HEK293T (cell line): ENCODE results near the gene RFC4.

Source experiments
- CTCF ChIA-PET: fragments of 350-600 bp; formaldehyde crosslinking; extraction: SDS; loops from one replicate; lab custom pipeline; 2021; ENCODE audit warnings: antibody characterized with exemption, inconsistent platforms; lab: Yijun Ruan, JAX
- POLR2A ChIA-PET: fragments of 350-600 bp; formaldehyde crosslinking; extraction: SDS; loops from one replicate; lab custom pipeline; 2020; ENCODE audit warnings: antibody characterized with exemption, inconsistent platforms; lab: Yijun Ruan, JAX
- DNase-seq: peaks from one replicate; pipeline ENCODE4 v3.0.0; 2012; ENCODE audit warnings: mixed read lengths; ENCODE audit errors: extremely low spot score
- ARNT ChIP-seq: fragments of 450-650 bp; IDR thresholded peaks from 2 replicates; pipeline ENCODE4 v1.6.1; 2017; ENCODE audit warnings: mild to moderate bottlenecking
- BHLHE40 ChIP-seq: fragments of 450-650 bp; IDR thresholded peaks from 2 replicates; pipeline ENCODE4 v1.6.1; 2016; ENCODE audit warnings: mild to moderate bottlenecking, moderate library complexity, borderline replicate concordance
- CTBP1 ChIP-seq: fragments of 450-650 bp; IDR thresholded peaks from 2 replicates; pipeline ENCODE4 v1.6.1; 2016; ENCODE audit warnings: borderline replicate concordance
- ELF4 ChIP-seq: fragments of 450-650 bp; IDR thresholded peaks from 2 replicates; pipeline ENCODE4 v1.6.1; 2017; ENCODE audit warnings: antibody characterized with exemption
- FOXA1 ChIP-seq: fragments of 450-650 bp; IDR thresholded peaks from 2 replicates; pipeline ENCODE4 v1.6.1; 2016; ENCODE audit warnings: mild to moderate bottlenecking
- FOXK2 ChIP-seq: fragments of 450-650 bp; IDR thresholded peaks from 2 replicates; pipeline ENCODE4 v1.6.1; 2016; ENCODE audit warnings: mild to moderate bottlenecking
- FOXM1 ChIP-seq: fragments of 450-650 bp; IDR thresholded peaks from 2 replicates; pipeline ENCODE4 v1.6.1; 2017; ENCODE audit warnings: mild to moderate bottlenecking, borderline replicate concordance
- HDGF ChIP-seq: fragments of 450-650 bp; IDR thresholded peaks from 2 replicates; pipeline ENCODE4 v1.6.1; 2017; ENCODE audit warnings: antibody characterized with exemption, borderline replicate concordance
- L3MBTL2 ChIP-seq: fragments of 450-650 bp; conservative IDR thresholded peaks from 2 replicates; pipeline ENCODE4 v1.6.1; 2016; ENCODE audit warnings: mild to moderate bottlenecking
- LEF1 ChIP-seq: fragments of 450-650 bp; IDR thresholded peaks from 2 replicates; pipeline ENCODE4 v1.6.1; 2017; ENCODE audit warnings: mild to moderate bottlenecking, borderline replicate concordance
- NFRKB ChIP-seq: fragments of 450-650 bp; IDR thresholded peaks from 2 replicates; pipeline ENCODE4 v1.6.1; 2016; ENCODE audit warnings: mild to moderate bottlenecking, moderate library complexity
- SP1 ChIP-seq: fragments of 450-650 bp; IDR thresholded peaks from 2 replicates; pipeline ENCODE4 v1.6.1; 2017
- SUZ12 ChIP-seq: fragments of 450-650 bp; IDR thresholded peaks from 2 replicates; pipeline ENCODE4 v1.6.1; 2016; ENCODE audit warnings: mild to moderate bottlenecking
- TARDBP ChIP-seq: fragments of 450-650 bp; IDR thresholded peaks from 2 replicates; pipeline ENCODE4 v1.6.1; 2016
- ZNF384 ChIP-seq: fragments of 450-650 bp; IDR thresholded peaks from 2 replicates; pipeline ENCODE4 v1.6.1; 2016
- TF ChIP-seq, protein P1 (sequence below): fragments of 450-650 bp; IDR thresholded peaks from 2 replicates; pipeline ENCODE4 v1.6.1; 2016

RFC4 gene

DNA sequence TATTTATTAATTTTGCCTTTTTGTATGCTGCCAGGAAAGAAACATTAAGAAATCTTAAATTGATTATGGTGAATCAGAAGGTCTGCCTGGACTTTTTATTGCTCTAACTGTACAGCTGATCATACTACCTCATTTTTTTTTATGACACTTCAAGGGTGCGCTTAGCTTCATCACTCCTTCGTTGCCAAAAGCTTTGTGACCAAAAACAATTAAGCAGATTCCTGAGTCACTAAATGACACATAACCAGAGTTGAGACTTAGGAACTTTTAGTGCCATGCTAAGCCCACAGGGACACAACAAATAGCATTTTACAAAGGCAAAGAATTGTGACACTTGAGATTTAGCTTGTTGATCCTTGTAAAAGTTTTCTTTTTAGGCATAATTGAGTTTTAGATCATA lies 41.2 kb upstream of the RFC4 start:
- TF ChIP-seq BHLHE40 (no peak), FOXA1 (no peak), LEF1 (no peak), SP1 (no peak)
- no peak for DNase-seq
- CTCF ChIA-PET, result interaction anchor here (0.9 kb wide), 1 partner anchor 318 kb away, joined by 5 read pairs; no protein-coding TSS in a partner anchor
- POLR2A ChIA-PET, result no interaction called here

DNA sequence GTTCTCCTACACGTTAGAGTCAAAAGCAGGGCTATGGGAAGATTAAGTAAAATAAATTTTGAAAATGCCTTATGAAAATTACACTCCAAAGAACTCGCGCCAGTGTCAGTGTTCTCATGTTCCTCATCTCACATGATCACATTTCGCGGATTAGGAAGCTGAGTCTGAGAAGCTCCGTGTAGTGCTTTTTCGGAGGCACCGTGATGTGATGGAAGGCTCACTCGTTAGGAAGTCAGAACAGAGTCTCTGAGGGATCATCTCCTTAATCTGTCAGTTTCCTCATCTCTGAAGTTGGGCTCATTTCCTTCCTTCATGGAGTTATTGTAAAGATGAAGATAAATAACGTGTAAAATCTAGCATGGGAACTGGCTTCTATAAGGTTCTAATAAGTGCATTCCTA lies 39.5 kb upstream of the RFC4 start:
- no peak for TF ChIP-seq FOXK2
- no peak for TF ChIP-seq TARDBP
- no peak for TF ChIP-seq FOXM1
- no peak for TF ChIP-seq L3MBTL2
- TF ChIP-seq NFRKB, result no peak
- no peak for TF ChIP-seq SP1
- no peak for TF ChIP-seq BHLHE40
- TF ChIP-seq FOXA1, result no peak
- TF ChIP-seq CTBP1, result no peak
- TF ChIP-seq ZNF384, result no peak
- TF ChIP-seq ELF4, result no peak
- TF ChIP-seq, protein P1, sequence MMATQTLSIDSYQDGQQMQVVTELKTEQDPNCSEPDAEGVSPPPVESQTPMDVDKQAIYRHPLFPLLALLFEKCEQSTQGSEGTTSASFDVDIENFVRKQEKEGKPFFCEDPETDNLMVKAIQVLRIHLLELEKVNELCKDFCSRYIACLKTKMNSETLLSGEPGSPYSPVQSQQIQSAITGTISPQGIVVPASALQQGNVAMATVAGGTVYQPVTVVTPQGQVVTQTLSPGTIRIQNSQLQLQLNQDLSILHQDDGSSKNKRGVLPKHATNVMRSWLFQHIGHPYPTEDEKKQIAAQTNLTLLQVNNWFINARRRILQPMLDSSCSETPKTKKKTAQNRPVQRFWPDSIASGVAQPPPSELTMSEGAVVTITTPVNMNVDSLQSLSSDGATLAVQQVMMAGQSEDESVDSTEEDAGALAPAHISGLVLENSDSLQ, result no peak
- no peak for TF ChIP-seq ARNT
- TF ChIP-seq HDGF, result no peak
- no peak for TF ChIP-seq LEF1
- TF ChIP-seq SUZ12, result no peak
- no peak for DNase-seq
- POLR2A ChIA-PET, result no interaction called here
- CTCF ChIA-PET, result no interaction called here

DNA sequence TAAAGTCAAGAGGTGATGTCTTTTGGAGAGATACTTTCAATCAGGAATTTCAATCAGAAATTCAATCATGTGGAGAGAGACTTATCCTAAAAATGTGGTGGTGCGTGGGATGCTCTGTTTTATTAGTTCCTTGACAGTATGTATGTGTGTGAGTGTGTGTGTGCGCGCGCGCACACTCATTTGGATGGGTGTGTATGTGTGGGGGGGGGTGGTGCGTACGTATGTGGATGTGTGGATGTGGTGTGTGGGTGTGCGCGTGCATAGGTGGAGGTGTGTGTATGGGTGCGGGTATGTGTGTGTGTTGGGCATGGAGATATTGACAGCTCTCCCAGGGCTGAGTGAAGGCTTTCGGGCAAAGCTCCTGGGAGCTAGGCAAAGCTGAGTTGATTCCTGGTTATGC lies 38.6 kb upstream of the RFC4 start:
- ChIA-PET POLR2A (no interaction called here), CTCF (interaction anchor here (0.6 to 0.7 kb wide), 2 partner anchors 23 to 78 kb away, joined by 3 to 5 read pairs; no protein-coding TSS in a partner anchor)
- no peak for TF ChIP-seq FOXM1
- no peak for TF ChIP-seq ZNF384

GRCh38 chr3:186843039-186843432 lies 36.8 kb upstream of the RFC4 start:
- TF ChIP-seq ZNF384 (no peak), FOXM1 (no peak), ELF4 (no peak), HDGF (no peak), CTBP1 (no peak), FOXK2 (no peak), FOXA1 (no peak), BHLHE40 (no peak), ARNT (no peak), TARDBP (no peak), SP1 (no peak), NFRKB (no peak), SUZ12 (no peak)
- DNase-seq, result no peak
- ChIA-PET CTCF (no interaction called here), POLR2A (no interaction called here)

More for the DNA sequence above, 38.6 kb upstream of the RFC4 start:
- DNase-seq, result no peak

DNA sequence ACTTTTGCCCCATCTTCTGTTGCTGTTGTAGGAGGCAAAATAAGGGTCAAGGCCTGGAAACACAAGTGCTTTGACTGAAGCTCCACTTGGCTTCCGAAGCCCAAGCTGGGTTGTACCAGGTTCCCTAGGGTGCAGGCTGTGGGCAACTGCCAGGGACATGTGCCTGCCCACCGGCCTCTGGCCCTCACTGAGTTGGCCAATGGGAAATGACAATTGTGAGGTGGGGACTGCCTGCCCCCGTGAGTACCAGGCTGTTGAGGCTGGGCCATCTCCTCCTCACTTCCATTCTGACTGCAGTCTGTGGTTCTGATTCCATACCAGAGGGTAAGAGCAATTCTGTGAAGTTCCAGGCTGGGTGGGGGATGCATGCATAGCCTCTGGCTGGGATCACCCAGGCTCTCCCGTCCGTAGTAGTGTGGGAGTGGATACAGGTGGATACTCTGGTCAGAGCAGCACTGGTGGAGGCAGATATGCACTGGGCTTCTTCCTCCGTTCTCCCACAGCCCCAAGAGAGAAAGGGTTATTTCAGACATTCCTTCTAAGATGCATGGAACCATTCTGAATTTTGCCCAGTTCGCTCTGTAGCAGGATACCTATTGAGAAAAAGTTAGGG lies 36.2 kb upstream of the RFC4 start, which contains the start of gene ADIPOQ:
Gene ADIPOQ, plus strand, starts transcription at position 285 of the 613 bp plus-strand sequence. CDS start 10,349 bp downstream, outside the sequence.
- TF ChIP-seq LEF1 (no peak), ZNF384 (no peak), FOXK2 (no peak), ARNT (no peak), ELF4 (no peak)
- TF ChIP-seq, protein P1, result no peak

DNA sequence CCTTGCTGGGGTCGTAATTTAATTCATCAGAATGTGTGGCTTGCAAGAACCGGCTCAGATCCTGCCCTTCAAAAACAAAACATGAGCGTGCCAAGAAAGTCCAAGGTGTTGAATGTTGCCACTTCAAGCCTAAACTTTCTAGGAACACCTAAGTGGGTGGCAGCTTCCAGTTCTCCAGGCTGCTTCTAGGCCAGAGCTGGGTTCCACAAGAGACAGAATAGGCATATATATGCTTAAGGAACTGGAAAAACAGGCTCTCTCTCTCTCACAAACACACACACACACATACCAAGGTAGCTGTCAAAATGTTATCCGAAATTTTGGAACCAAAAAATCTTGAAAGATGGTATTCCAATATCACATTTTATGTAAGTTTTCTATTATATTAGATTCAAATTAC lies 35.3 kb upstream of the RFC4 start:
- POLR2A ChIA-PET, result no interaction called here

More for the DNA sequence above, 36.2 kb upstream of the RFC4 start, which contains the start of gene ADIPOQ:
- CTCF ChIA-PET, result no interaction called here
- POLR2A ChIA-PET, result no interaction called here
- no peak for DNase-seq

GRCh38 chr3:186839874-186840641 lies 33.8 kb upstream of the RFC4 start:
- ChIA-PET CTCF (no interaction called here), POLR2A (interaction anchor here (0.6 kb wide), 1 partner anchor 57 kb away, joined by 3 read pairs; the partner anchor contains the start of gene EIF4A2)
- no peak for TF ChIP-seq ELF4
- TF ChIP-seq FOXK2, result no peak
- TF ChIP-seq FOXA1, result no peak
- TF ChIP-seq NFRKB, result no peak
- TF ChIP-seq FOXM1, result no peak
- TF ChIP-seq TARDBP, result no peak
- no peak for TF ChIP-seq ARNT
- TF ChIP-seq, protein P1, result no peak
- TF ChIP-seq SP1, result no peak
- TF ChIP-seq HDGF, result no peak
- TF ChIP-seq SUZ12, result no peak
- no peak for TF ChIP-seq L3MBTL2
- TF ChIP-seq BHLHE40, result no peak
- no peak for TF ChIP-seq LEF1

More for the DNA sequence above, 35.3 kb upstream of the RFC4 start:
- TF ChIP-seq ZNF384 (no peak), TARDBP (no peak), SUZ12 (no peak), SP1 (no peak), FOXM1 (no peak), NFRKB (no peak)
- no peak for DNase-seq
- CTCF ChIA-PET, result interaction anchor here (0.5 kb wide), 1 partner anchor 298 kb away, joined by 3 read pairs; the partner anchor contains the start of gene RPL39L

More at GRCh38 chr3:186839874-186840641, 33.8 kb upstream of the RFC4 start:
- no peak for DNase-seq
